ENCODE measurements around the gene VWF.
"Not testable (repeated sequence)": the region's sequence is repeated elsewhere in the genome, so short reads cannot be mapped to it uniquely, and the experiment has no call there.

DNA sequence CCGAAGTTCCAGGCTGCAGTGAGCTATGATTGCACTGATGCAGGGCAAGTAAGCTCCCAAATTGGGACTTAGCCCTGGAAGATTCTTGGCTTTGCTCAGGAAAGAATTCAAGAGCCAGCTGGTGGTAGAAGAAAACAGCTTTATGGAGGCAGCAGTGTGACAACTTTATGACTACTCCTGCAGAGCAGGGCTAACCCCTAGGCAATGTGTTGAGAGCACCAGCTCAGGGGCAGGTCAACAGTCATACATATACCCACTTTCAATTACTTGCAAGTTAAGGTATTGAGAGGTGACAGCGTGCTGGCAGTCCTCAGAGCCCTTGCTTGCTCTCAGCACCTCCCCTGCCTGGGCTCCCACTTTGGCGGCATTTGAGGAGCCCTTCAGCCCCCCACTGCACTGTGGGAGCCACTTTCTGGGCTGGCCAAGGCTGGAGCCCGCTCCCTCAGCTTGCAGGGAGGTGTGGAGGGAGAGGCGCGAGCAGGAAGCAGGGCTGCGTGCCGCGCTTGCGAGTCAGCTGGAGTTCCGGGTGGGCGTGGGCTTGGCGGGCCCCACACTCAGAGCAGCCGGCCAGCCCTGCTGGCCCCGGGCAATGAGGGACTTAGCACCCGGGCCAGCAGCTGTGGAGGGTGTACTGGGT lies 17.4 kb upstream of the VWF start:
- TF ChIP-seq, protein P1, sequence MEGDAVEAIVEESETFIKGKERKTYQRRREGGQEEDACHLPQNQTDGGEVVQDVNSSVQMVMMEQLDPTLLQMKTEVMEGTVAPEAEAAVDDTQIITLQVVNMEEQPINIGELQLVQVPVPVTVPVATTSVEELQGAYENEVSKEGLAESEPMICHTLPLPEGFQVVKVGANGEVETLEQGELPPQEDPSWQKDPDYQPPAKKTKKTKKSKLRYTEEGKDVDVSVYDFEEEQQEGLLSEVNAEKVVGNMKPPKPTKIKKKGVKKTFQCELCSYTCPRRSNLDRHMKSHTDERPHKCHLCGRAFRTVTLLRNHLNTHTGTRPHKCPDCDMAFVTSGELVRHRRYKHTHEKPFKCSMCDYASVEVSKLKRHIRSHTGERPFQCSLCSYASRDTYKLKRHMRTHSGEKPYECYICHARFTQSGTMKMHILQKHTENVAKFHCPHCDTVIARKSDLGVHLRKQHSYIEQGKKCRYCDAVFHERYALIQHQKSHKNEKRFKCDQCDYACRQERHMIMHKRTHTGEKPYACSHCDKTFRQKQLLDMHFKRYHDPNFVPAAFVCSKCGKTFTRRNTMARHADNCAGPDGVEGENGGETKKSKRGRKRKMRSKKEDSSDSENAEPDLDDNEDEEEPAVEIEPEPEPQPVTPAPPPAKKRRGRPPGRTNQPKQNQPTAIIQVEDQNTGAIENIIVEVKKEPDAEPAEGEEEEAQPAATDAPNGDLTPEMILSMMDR (IDR thresholded peaks at IDR 0.05) = not testable (repeated sequence)
- TF ChIP-seq POLR2A, EP300, POLR2AphosphoS5 (IDR thresholded peaks at IDR 0.05): not testable (repeated sequence)

All from upper lobe of left lung (tissue), 4 donors.